ENCODE measurements around the gene CFAP77.

GRCh38 chr9:132474253-132474652, 64.2 kb downstream of the CFAP77 start:
- TF ChIP-seq CTCF (conservative IDR thresholded peaks at IDR 0.05; ENCODE audit: low read depth, low read length) (no peak), EZH2 (IDR thresholded peaks at IDR 0.05; ENCODE audit: low read length, unreplicated experiment) (no peak), EZH2phosphoT487 (IDR thresholded peaks at IDR 0.05; ENCODE audit: borderline replicate concordance, low read length) (no peak)

Measured in PC-3 (cell line).